Umbilical cord (tissue), 2 donors: ENCODE results near the gene HDAC4. TPM values are rescaled to one million over a fixed set of nuclear protein-coding genes. Genes with fewer than 3 reads are reported as not detected.
A peak's percentile ranks its signal among the peaks of the same experiment; 100 is the strongest.

Source experiments
- DNase-seq: peaks from one replicate; pipeline ENCODE4 v3.0.0-alpha.2; 2015; ENCODE audit warnings: low spot score
- total RNA-seq: library from RNA; depleted of rRNA; stranded (reverse); fragments of >200 nt; gene quantifications from one replicate; pipeline ENCODE4 v1.2.3, GENCODE V29; 2014; ENCODE audit warnings: low replicate concordance; ENCODE audit not compliant: insufficient read depth

Gene HDAC4
- total RNA-seq, 1 donor from 2014 or later: 99.4 TPM

- DNase-seq: no peak
Measured at GRCh38 chr2:239018271-239019182, 382.3 kb downstream of the HDAC4 start.

- DNase-seq: no peak
Measured at GRCh38 chr2:239017491-239018098, 383.2 kb downstream of the HDAC4 start.

GRCh38 chr2:239015901-239016675 lies 384.7 kb downstream of the HDAC4 start:
- DNase-seq: no peak

GRCh38 chr2:239015218-239015900 lies 385.5 kb downstream of the HDAC4 start:
- peak; percentile 86 for DNase-seq

- no peak for DNase-seq
Measured at GRCh38 chr2:239014458-239015217, 386.2 kb downstream of the HDAC4 start.

GRCh38 chr2:239013678-239013976 lies 387.2 kb downstream of the HDAC4 start:
- no peak for DNase-seq

- no peak for DNase-seq
Measured at GRCh38 chr2:239012936-239013677, 387.7 kb downstream of the HDAC4 start.

GRCh38 chr2:239012228-239012627 lies 388.6 kb downstream of the HDAC4 start:
- no peak for DNase-seq

- DNase-seq: no peak
Measured at GRCh38 chr2:239009589-239009961, 391.2 kb downstream of the HDAC4 start.

- DNase-seq: no peak
Measured at GRCh38 chr2:239008677-239009588, 391.9 kb downstream of the HDAC4 start.

- no peak for DNase-seq
Measured at GRCh38 chr2:239008004-239008403, 392.8 kb downstream of the HDAC4 start.

GRCh38 chr2:239006622-239007285 lies 394.1 kb downstream of the HDAC4 start:
- no peak for DNase-seq

- no peak for DNase-seq
Measured at GRCh38 chr2:239005586-239005985, 395.2 kb downstream of the HDAC4 start.

GRCh38 chr2:239004274-239005015 lies 396.4 kb downstream of the HDAC4 start:
- peak; percentile 60 for DNase-seq

- no peak for DNase-seq
Measured at GRCh38 chr2:239003624-239004273, 397.1 kb downstream of the HDAC4 start.

GRCh38 chr2:239002954-239003623 lies 397.7 kb downstream of the HDAC4 start:
- DNase-seq: peak; percentile 94

GRCh38 chr2:239002591-239002953 lies 398.2 kb downstream of the HDAC4 start:
- DNase-seq: no peak
